Bone marrow (tissue), 2 donors: Measurements from ENCODE around the gene MPZ.
"Not testable (repeated sequence)": the region's sequence is repeated elsewhere in the genome, so short reads cannot be mapped to it uniquely, and the experiment has no call there.

ENCODE experiments used
- DNase-seq, 2 donors: peaks; one replicate each; lab custom pipeline; 2025; lab: John Stamatoyannopoulos, UW

The MPZ gene

GRCh38 chr1:161255302-161255701 lies 54.5 kb downstream of the MPZ start:
- DNase-seq = not testable (repeated sequence)
